Activated B cell treated with CpG ODN at 0.5 μM for 24 hours (primary cell): ENCODE measurements around the gene PAF1. TPM values are rescaled to one million over a fixed set of nuclear protein-coding genes. Genes with fewer than 3 reads are reported as not detected.

Source experiments
- ATAC-seq: fragments of 200-7000 bp; cut with Tn5 transposase; one replicate; pipeline ENCODE4 v1.10.0; 2021; ENCODE audit warnings: low read depth, mild to moderate bottlenecking, moderate library complexity
- CTCF ChIA-PET: fragments of 350-600 bp; sonication (Branson Sonifier 250); formaldehyde crosslinking; loops from one replicate; lab custom pipeline; 2021; ENCODE audit warnings: antibody characterized with exemption; lab: Charles Lee
- POLR2A ChIA-PET: fragments of 350-600 bp; sonication (Branson Sonifier 250); formaldehyde crosslinking; loops from one replicate; lab custom pipeline; 2021; ENCODE audit warnings: antibody characterized with exemption; lab: Charles Lee
- DNase-seq: peaks from one replicate; pipeline ENCODE4 v3.0.0; 2022
- H3K27ac Mint-ChIP-seq: one replicate; pipeline ENCODE4 v1.8.0; 2020; ENCODE audit warnings: mixed read lengths
- H3K27me3 Mint-ChIP-seq: one replicate; pipeline ENCODE4 v1.8.0; 2021; ENCODE audit warnings: mixed read lengths
- H3K36me3 Mint-ChIP-seq: one replicate; pipeline ENCODE4 v1.8.0; 2021; ENCODE audit warnings: low read depth, mixed read lengths
- H3K4me1 Mint-ChIP-seq: one replicate; pipeline ENCODE4 v1.8.0; 2021; ENCODE audit warnings: mixed read lengths
- H3K4me3 Mint-ChIP-seq: one replicate; pipeline ENCODE4 v1.8.0; 2020; ENCODE audit warnings: mild to moderate bottlenecking, mixed read lengths
- H3K9me3 Mint-ChIP-seq: one replicate; pipeline ENCODE4 v1.8.0; 2020; ENCODE audit warnings: mixed read lengths
- intact Hi-C: fragments of 100-400 bp; cut with micrococcal nuclease; formaldehyde crosslinking; loops from one replicate; pipeline ENCODE4 v1.15.1; 2024
- total RNA-seq: library from RNA; stranded (reverse); gene quantifications from 2 replicates; pipeline ENCODE4 v1.2.3, GENCODE V29; 2022
- TF ChIP-seq, protein P1 (sequence below): fragments of 200-600 bp; IDR thresholded peaks from one replicate; pipeline ENCODE4 v1.8.0; 2022; ENCODE audit warnings: antibody characterized with exemption, mild to moderate bottlenecking

Gene PAF1
- total RNA-seq, 1 donor from 2014 or later: 52.4 TPM

DNA sequence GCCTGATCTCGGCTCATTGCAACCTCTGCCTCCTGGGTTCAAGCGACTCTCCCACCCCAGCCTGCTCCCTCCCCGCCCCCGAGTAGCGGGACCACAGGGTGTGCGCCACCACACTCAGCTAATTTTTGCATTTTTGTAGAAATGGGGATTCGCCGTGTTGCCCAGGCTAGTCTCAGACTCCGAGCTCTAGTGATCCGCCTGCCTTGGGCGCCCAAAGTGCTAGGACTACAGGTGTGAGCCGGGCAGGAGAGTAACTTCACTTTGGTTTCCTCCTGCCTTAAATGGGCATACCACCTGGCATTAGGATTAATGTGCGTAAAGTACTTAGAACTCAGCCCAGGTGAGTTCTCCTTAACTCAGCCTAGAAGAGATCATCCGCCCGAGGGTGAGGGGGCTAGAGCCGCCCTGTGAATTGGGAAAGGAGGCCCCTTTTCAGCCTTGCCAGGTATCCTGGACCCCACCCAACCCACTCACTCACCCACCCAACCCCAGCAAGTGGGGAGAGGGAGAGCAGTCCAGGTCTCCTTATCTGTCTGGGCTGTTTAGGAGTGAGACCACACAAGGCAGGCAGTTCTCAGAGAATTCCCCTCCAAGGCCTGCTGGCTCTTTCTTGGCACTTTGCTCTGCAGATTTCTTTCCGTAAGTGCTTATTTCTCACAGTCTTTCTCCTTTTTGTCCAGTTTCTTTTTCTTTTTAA, 14.5 kb upstream of the PAF1 start:
- ChIA-PET CTCF (no interaction called here), POLR2A (interaction anchor here (0.5 to 6.9 kb wide), 15 partner anchors 7 to 1393 kb away, joined by 3 to 213 read pairs (median 6); partner anchors contain the start of genes EID2B, MED29, NUMBL and PAF1)
- DNase-seq: no peak
- TF ChIP-seq, protein P1, sequence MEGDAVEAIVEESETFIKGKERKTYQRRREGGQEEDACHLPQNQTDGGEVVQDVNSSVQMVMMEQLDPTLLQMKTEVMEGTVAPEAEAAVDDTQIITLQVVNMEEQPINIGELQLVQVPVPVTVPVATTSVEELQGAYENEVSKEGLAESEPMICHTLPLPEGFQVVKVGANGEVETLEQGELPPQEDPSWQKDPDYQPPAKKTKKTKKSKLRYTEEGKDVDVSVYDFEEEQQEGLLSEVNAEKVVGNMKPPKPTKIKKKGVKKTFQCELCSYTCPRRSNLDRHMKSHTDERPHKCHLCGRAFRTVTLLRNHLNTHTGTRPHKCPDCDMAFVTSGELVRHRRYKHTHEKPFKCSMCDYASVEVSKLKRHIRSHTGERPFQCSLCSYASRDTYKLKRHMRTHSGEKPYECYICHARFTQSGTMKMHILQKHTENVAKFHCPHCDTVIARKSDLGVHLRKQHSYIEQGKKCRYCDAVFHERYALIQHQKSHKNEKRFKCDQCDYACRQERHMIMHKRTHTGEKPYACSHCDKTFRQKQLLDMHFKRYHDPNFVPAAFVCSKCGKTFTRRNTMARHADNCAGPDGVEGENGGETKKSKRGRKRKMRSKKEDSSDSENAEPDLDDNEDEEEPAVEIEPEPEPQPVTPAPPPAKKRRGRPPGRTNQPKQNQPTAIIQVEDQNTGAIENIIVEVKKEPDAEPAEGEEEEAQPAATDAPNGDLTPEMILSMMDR: no peak
- H3K27ac Mint-ChIP-seq: peak overlapping the region; percentile 91
- ATAC-seq: no peak
- H3K27me3 Mint-ChIP-seq: no peaks in the 10 kb centered on the region
- intact Hi-C loops: loop anchor here (5.0 kb wide), 1 partner anchor 553 kb away; no protein-coding TSS in a partner anchor
- peaks cover 65% of the 10 kb centered on the region for H3K4me1 Mint-ChIP-seq
- H3K36me3 Mint-ChIP-seq: peaks cover 29% of the 10 kb centered on the region
- H3K9me3 Mint-ChIP-seq: no peaks in the 10 kb centered on the region
- H3K4me3 Mint-ChIP-seq: peak overlapping the region; percentile 89

DNA sequence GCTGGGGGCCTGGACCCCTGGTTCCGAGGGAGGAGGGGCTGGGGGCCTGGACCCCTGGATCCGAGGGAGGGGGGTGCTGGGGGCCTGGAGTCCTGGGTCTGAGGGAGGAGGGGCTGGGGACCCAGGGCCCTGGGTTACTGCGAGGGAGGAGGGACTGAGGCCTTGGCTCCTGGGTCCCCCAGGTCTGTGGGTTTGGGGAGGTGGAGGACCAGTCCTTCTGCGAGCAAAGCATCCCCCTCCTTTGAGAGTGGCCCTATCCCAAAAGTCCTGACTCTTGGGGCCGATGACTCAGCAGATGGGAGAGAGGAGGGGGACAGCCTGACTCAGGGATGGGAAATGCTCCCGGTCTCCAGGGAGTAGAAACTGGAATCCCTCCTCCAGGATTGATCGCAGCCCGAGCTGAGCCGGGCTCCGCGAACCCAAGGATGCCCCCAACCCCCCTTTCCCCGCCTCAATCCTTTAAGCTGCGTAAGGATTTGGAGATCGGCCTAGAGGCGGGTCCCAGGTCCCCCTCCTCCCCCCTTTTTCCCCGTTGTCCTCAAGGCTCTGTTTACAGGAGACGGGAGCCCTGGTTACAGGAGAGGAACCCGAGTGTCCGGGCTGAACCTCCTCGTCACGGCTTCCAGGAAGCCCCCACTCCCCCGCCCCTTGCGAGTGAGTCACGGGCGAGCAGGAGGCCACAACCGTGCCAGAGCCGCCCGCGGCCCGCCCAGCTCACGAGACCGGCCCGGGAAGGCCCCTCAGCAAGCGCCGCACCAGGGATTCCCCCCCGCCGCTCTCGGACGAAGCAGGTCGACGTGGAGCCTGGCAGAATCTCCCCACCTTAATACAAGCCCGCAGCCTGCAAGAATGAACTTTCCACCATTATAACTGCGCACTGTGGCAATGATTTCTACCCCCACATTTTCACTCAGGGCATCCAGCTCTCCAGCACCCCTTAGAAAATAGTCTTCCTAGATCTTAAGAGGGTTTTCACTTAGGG, 12.7 kb upstream of the PAF1 start:
- TF ChIP-seq, protein P1: no peak
- intact Hi-C loops: no loop called here
- peaks cover 28% of the 10 kb centered on the region for H3K36me3 Mint-ChIP-seq
- peaks cover 74% of the 10 kb centered on the region for H3K4me1 Mint-ChIP-seq
- no peaks in the 10 kb centered on the region for H3K9me3 Mint-ChIP-seq
- peak overlapping the region; percentile 89 for H3K4me3 Mint-ChIP-seq
- CTCF ChIA-PET: interaction anchor here (1.2 to 1.6 kb wide), 2 partner anchors 8 to 129 kb away, joined by 3 to 12 read pairs; partner anchors contain the start of gene PLEKHG2
- DNase-seq: peak; percentile 93
- H3K27ac Mint-ChIP-seq: peak overlapping the region; percentile 91
- POLR2A ChIA-PET: interaction anchor here (0.5 to 6.9 kb wide), 15 partner anchors 8 to 1476 kb away, joined by 3 to 114 read pairs (median 8); partner anchors contain the start of genes CATSPERG, EIF3K, GMFG and MED29
- no peaks in the 10 kb centered on the region for H3K27me3 Mint-ChIP-seq
- ATAC-seq: peak; percentile 38

DNA sequence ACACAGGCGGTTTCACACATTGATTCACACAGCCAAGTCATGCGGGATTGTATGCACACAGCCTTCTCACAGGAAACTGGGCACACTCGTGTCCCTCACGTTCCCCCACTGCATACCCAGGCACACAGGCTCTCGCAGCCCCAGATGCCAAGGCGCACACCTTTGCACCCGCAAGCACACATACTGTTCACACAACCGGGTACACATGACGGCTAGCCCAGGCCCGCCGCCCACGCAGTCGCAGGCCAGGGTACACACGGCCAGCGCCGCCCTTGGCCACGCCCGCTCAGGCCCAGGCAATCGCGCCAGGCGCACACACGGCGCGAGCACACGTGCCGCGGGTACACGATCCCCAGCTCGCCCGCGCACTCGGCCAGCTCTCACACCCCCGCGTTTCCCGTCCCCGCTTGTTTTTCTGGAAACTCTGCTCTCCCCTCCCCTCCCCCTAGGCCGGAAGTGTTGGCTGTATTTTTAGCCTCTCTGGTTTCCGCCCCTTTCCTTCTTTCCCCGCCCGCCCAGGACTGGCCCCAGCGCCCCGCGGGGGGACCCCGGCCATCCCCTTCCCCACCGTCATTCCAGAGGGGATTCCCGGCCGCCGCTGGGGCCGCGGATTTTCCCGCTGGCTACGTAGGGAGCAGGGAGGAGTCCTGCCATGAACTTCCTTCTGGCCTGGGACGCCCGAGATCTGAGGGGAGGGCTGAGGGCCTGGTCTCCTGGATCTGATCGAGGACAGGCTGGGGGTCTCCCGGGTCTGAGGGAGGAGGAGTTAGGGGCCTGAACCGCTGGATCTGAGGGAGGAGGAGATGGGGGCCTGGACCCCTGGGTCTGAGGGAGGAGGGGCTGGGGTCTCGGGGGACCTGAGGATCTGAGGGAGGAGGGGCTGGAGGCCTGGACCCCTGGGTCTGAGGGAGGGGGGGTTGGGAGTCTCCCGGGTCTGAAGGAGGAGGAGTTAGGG, 11.7 kb upstream of the PAF1 start:
- Mint-ChIP-seq H3K27ac (peak overlapping the region; percentile 91), H3K27me3 (no peaks in the 10 kb centered on the region), H3K9me3 (no peaks in the 10 kb centered on the region), H3K4me1 (peaks cover 78% of the 10 kb centered on the region), H3K36me3 (peaks cover 23% of the 10 kb centered on the region), H3K4me3 (peak overlapping the region; percentile 89)
- ATAC-seq: peak; percentile 13
- DNase-seq: peak; percentile 78
- POLR2A ChIA-PET: interaction anchor here (0.6 to 8.1 kb wide), 14 partner anchors 5 to 842 kb away, joined by 3 to 213 read pairs (median 7); partner anchors contain the start of genes GMFG, MED29, PAF1 and PLEKHG2
- intact Hi-C loops: loop anchor here (1.0 kb wide), 1 partner anchor 8 kb away; no protein-coding TSS in a partner anchor
- CTCF ChIA-PET: interaction anchor here (1.2 to 8.3 kb wide), 3 partner anchors 9 to 33 kb away, joined by 3 to 168 read pairs (median 12); partner anchors contain the start of genes PLEKHG2 and RPS16
- TF ChIP-seq, protein P1: no peak

DNA sequence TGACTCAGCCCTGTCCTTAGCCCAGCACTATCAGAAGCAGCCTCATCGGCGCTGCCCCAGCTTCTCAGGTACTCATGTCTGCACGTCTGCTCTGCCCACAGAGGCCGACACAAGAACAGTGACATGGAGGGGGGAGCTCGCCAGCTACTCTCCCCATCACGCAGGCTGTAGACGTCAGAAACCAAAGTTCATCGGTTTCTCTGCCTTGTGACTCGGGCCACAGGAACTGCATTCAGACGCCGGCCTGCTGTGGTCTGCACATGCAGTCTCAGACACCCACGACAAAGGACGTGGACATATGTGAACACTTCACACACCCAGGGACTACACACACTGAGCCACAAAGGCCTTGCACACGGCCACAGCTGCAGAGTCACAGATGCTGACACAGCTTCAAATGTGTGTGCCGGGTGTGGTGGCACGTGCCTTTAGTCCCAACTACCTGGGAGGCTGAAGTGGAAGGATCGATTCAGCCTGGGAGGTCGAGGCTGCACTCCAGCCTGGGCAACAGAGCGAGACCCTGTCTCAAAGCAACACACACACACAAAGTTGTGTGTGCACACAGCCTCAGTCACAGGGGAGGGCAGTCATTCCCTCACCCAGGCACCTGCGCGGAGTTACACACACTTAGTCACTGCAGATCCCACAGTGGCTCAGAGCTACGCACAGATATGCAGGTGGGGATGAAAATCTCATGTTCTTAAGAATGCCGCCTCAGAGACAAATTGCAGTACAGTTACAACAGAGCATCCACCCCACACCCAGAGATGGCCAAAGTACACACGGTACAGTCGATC, 10.8 kb upstream of the PAF1 start:
- TF ChIP-seq, protein P1: no peak
- H3K27me3 Mint-ChIP-seq: no peaks in the 10 kb centered on the region
- peak; percentile 45 for DNase-seq
- ATAC-seq: peak; percentile 22
- H3K4me3 Mint-ChIP-seq: peak overlapping the region; percentile 89
- peak overlapping the region; percentile 91 for H3K27ac Mint-ChIP-seq
- H3K4me1 Mint-ChIP-seq: peaks cover 83% of the 10 kb centered on the region
- POLR2A ChIA-PET: interaction anchor here (0.5 to 8.1 kb wide), 13 partner anchors 6 to 1158 kb away, joined by 3 to 213 read pairs (median 4); partner anchors contain the start of genes GMFG, MED29, PAF1 and PLEKHG2
- intact Hi-C loops: loop anchor here (1.0 kb wide), 2 partner anchors 9 to 10 kb away; partner anchors contain the start of genes MED29 and PAF1
- peaks cover 18% of the 10 kb centered on the region for H3K36me3 Mint-ChIP-seq
- CTCF ChIA-PET: interaction anchor here (1.2 to 8.3 kb wide), 2 partner anchors 10 to 34 kb away, joined by 3 to 168 read pairs; partner anchors contain the start of genes PLEKHG2 and RPS16
- no peaks in the 10 kb centered on the region for H3K9me3 Mint-ChIP-seq
